Breast epithelium (tissue), 3 donors: ENCODE results near the gene PLA2G2F.

Source experiments
- CTCF ChIP-seq, 3 donors: fragments of 450-650 bp; IDR thresholded peaks; one replicate each; pipeline ENCODE4 v1.5.1; 2016 to 2017; ENCODE audit warnings: antibody characterized with exemption in 3 of 3, mild to moderate bottlenecking in 3 of 3, moderate library complexity in 3 of 3
- POLR2A ChIP-seq: fragments of 450-650 bp; IDR thresholded peaks from one replicate; pipeline ENCODE4 v1.6.1; 2016; ENCODE audit warnings: antibody characterized with exemption, mild to moderate bottlenecking, moderate library complexity
- POLR2AphosphoS5 ChIP-seq, 3 donors: sonication (generic); formaldehyde crosslinking; IDR thresholded peaks; one replicate each; pipeline ENCODE4 v1.6.1; 2017; ENCODE audit warnings: antibody characterized with exemption in 3 of 3

DNA sequence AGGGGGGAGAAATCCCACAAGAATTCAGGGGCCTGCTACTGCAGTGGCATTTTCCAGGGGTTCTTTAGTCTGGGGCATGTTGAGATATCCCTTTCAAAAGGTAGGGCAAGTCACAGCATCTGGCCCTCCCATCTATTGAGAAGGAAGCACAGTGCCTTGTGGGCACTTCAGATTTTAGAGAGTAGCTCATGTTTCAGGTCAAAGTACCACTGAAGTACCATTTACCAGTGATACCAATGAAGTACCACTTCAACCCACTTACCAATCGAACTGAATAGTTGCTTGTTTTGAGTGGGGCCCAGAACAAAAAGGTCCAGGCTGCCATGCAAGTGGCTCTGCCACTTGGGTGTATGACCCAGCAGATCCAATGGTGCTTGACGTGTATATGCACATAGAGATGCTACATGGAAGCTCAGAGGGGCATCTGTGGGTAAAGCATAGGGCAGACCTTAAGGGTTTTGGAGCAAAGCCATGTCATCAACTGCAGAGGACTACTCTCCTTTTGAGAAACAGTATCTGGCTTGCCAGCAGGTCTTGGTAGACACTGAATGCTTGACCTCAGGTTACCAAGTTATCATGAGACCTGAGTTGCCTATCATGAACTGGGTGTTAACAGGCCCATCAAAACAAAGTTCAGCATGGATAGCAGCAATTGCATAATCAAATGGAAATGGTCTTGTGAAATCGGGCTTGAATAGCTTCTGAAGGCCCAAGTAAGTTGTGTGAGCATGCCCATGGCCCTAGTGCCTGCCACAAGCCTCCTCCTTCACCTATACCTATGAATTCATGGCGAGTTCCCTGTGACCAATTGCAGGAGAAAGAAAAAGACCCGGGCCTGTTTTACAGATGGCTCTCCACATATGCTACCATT is 43.3 kb upstream of the PLA2G2F start:
- TF ChIP-seq CTCF (IDR thresholded peaks at IDR 0.05) (no peak), POLR2AphosphoS5 (IDR thresholded peaks at IDR 0.05) (no peak), POLR2A (no peak)
